Transverse colon (tissue), 4 donors: ENCODE data around the gene TOR4A. TPM values are rescaled to one million over a fixed set of nuclear protein-coding genes. Genes with fewer than 3 reads are reported as not detected.
A peak's percentile ranks its signal among the peaks of the same experiment; 100 is the strongest.

Experiments used
- DNase-seq: peaks from one replicate; pipeline ENCODE4 v3.0.0-alpha.2; 2019
- H3K27ac ChIP-seq, 4 donors: fragments of 200-600 bp; sonication (generic); 2 replicates each; pipeline ENCODE4 v1.5.1; 2016 to 2018; ENCODE audit warnings: inconsistent platforms in 4 of 4
- H3K27me3 ChIP-seq: fragments of 200-600 bp; sonication (generic); 2 replicates; pipeline ENCODE4 v1.5.1; 2017; ENCODE audit warnings: inconsistent platforms
- H3K36me3 ChIP-seq, 4 donors: fragments of 200-600 bp; sonication (generic); 2 replicates each; pipeline ENCODE4 v1.5.1; 2017 to 2019; ENCODE audit warnings: inconsistent platforms in 4 of 4
- H3K4me1 ChIP-seq, 4 donors: fragments of 200-600 bp; sonication (generic); 2 replicates each; pipeline ENCODE4 v1.5.1; 2017 to 2020; ENCODE audit warnings: inconsistent platforms in 4 of 4
- H3K4me3 ChIP-seq, 4 donors: fragments of 200-600 bp; sonication (generic); 1 replicate in 1 of 4; 2 replicates in 3 of 4; pipeline versions ENCODE4 v1.5.1 to v1.6.1; 2017 to 2019; ENCODE audit warnings: inconsistent platforms in 4 of 4
- H3K9me3 ChIP-seq, 2 donors: fragments of 200-600 bp; sonication (generic); 2 replicates each; pipeline ENCODE4 v1.5.1; 2017 to 2019; ENCODE audit warnings: inconsistent platforms in 2 of 2
- CTCF ChIP-seq, 5 experiments: fragments of 200-600 bp in 3 of 5; fragments of 450-650 bp in 2 of 5; sonication (generic) in 3 of 5; IDR thresholded peaks; 1 replicate in 2 of 5; 2 replicates in 3 of 5; pipeline ENCODE4 v1.5.1; 2016 to 2017; ENCODE audit warnings: antibody characterized with exemption in 5 of 5, inconsistent platforms in 3 of 5, mild to moderate bottlenecking in 2 of 5, moderate library complexity in 1 of 5
- EP300 ChIP-seq: sonication (generic); formaldehyde crosslinking; IDR thresholded peaks from one replicate; pipeline ENCODE4 v1.6.1; 2017; ENCODE audit warnings: antibody characterized with exemption, low read depth
- POLR2A ChIP-seq: fragments of 450-650 bp; IDR thresholded peaks from one replicate; pipeline ENCODE4 v1.6.1; 2016; ENCODE audit warnings: antibody characterized with exemption, mild to moderate bottlenecking, moderate library complexity
- POLR2AphosphoS5 ChIP-seq, 3 donors: sonication (generic); formaldehyde crosslinking; IDR thresholded peaks; one replicate each; pipeline ENCODE4 v1.6.1; 2016; ENCODE audit warnings: antibody characterized with exemption in 3 of 3
- WGBS, 2 donors: methylation state at CpG; one replicate each; pipeline ENCODE4 v1.1.5; 2018; ENCODE audit warnings: low coverage in 1 of 2; 5-methylcytosine and 5-hydroxymethylcytosine counted together
- in situ Hi-C, 4 donors: fragments of 200-750 bp; cut with MboI; loops; one replicate each; pipeline versions ENCODE4 v1.15.0 to v1.15.1; 2017; ENCODE audit warnings: low sequenced_read_pairs in 3 of 4, low pct_ligation_motif_present in 1 of 4, low pct_unique_long_range_greater_than_20kb in 1 of 4
- intact Hi-C: fragments of 100-400 bp; cut with DNase I; formaldehyde crosslinking; loops from one replicate; pipeline ENCODE4 v1.15.1; 2023; ENCODE audit warnings: low total_unique reads
- total RNA-seq, 4 donors: library from RNA; depleted of rRNA; stranded (reverse); fragments of >200 nt; gene quantifications; one replicate each; pipeline ENCODE4 v1.1.0, GENCODE V29; 2016

The TOR4A gene
- total RNA-seq, 4 donors from 2014 or later, result 49.2 to 121 (median 71.7) TPM

GRCh38 chr9:137298401-137299202 lies 21.1 kb downstream of the TOR4A start:
- Histone ChIP-seq H3K27me3 (peaks cover 69% of the 10 kb centered on the region), H3K27ac (peak overlapping the region; percentile 86 to 91 (median 88)), H3K4me3 (peak overlapping the region in 3 of 4 donors; percentile 59 to 69 (median 63)), H3K36me3 (no peaks in the 10 kb centered on the region), H3K4me1 (peaks cover 11 to 70% (median 57%) of the 10 kb centered on the region in 4 donors), H3K9me3 (no peaks in the 10 kb centered on the region)
- 19 to 43% methylated on average over 12 to 24 of the region's 24 CpGs for WGBS, 2 donors
- intact Hi-C loops (no loop called here), in situ Hi-C loops (loop anchor here in 2 of 4 donors (25.0 kb wide), 1 partner anchor 114 kb away; the partner anchor contains the start of genes EXD3 (in 2 of the 2) and NOXA1 (in 2 of the 2))
- peak; percentile 56 to 72 (median 57) for TF ChIP-seq POLR2AphosphoS5 (IDR thresholded peaks at IDR 0.05)
- no peak for TF ChIP-seq EP300
- peak; percentile 70 for TF ChIP-seq POLR2A
- peak; percentile 76 for DNase-seq

GRCh38 chr9:137299203-137299565 lies 21.7 kb downstream of the TOR4A start:
- Histone ChIP-seq H3K27ac (peak overlapping the region; percentile 86 to 91 (median 88)), H3K9me3 (no peaks in the 10 kb centered on the region), H3K4me1 (peaks cover 17 to 72% (median 60%) of the 10 kb centered on the region in 4 donors), H3K4me3 (peak overlapping the region in 3 of 4 donors; percentile 59 to 69 (median 63)), H3K36me3 (no peaks in the 10 kb centered on the region), H3K27me3 (peaks cover 63% of the 10 kb centered on the region)
- DNase-seq, result peak; percentile 45
- WGBS, 2 donors, result 56% methylated on average over 10 of the region's 10 CpGs; no CpG with 5 or more reads in 1 of the 2 donors
- intact Hi-C loops, result no loop called here
- TF ChIP-seq POLR2A, result no peak
- peak in 1 of 3 donors; percentile 81 for TF ChIP-seq POLR2AphosphoS5 (IDR thresholded peaks at IDR 0.05)
- no peak for TF ChIP-seq EP300
- no peak for TF ChIP-seq CTCF (IDR thresholded peaks at IDR 0.05)
- in situ Hi-C loops, result loop anchor here in 2 of 4 donors (25.0 kb wide), 1 partner anchor 113 kb away; the partner anchor contains the start of genes EXD3 (in 2 of the 2) and NOXA1 (in 2 of the 2)

GRCh38 chr9:137299938-137300337 lies 22.4 kb downstream of the TOR4A start:
- peak; percentile 47 for DNase-seq
- peak overlapping the region; percentile 3 to 69 (median 61) for H3K4me3 ChIP-seq
- H3K27me3 ChIP-seq, result peaks cover 57% of the 10 kb centered on the region
- H3K36me3 ChIP-seq, result no peaks in the 10 kb centered on the region
- 5 to 32% methylated on average over 11 to 16 of the region's 16 CpGs for WGBS, 2 donors
- H3K9me3 ChIP-seq, result no peaks in the 10 kb centered on the region
- peaks cover 19 to 74% (median 62%) of the 10 kb centered on the region in 4 donors for H3K4me1 ChIP-seq
- TF ChIP-seq EP300, result no peak
- peak in 2 of 3 donors; percentile 15 to 56 for TF ChIP-seq POLR2AphosphoS5 (IDR thresholded peaks at IDR 0.05)
- TF ChIP-seq POLR2A, result peak; percentile 29
- in situ Hi-C loops (loop anchor here in 2 of 4 donors (25.0 kb wide), 1 partner anchor 112 kb away; the partner anchor contains the start of genes EXD3 (in 2 of the 2) and NOXA1 (in 2 of the 2)), intact Hi-C loops (no loop called here)
- peak overlapping the region; percentile 86 to 91 (median 88) for H3K27ac ChIP-seq

- peak; percentile 22 to 56 (median 48) for TF ChIP-seq POLR2AphosphoS5 (IDR thresholded peaks at IDR 0.05)
- TF ChIP-seq POLR2A, result peak; percentile 58
- TF ChIP-seq CTCF (IDR thresholded peaks at IDR 0.05), result no peak
- Histone ChIP-seq H3K27me3 (peaks cover 53% of the 10 kb centered on the region), H3K27ac (peak overlapping the region; percentile 86 to 91 (median 88)), H3K4me1 (peaks cover 18 to 76% (median 65%) of the 10 kb centered on the region in 4 donors), H3K9me3 (no peaks in the 10 kb centered on the region), H3K4me3 (peak overlapping the region; percentile 30 to 69 (median 61)), H3K36me3 (no peaks in the 10 kb centered on the region)
- intact Hi-C loops, result no loop called here
- DNase-seq, result peak; percentile 51
- WGBS, 2 donors, result 1 to 3% methylated on average over 11 to 25 of the region's 25 CpGs
- in situ Hi-C loops, result no loop called here
Observed at GRCh38 chr9:137300567-137301080, 23.1 kb downstream of the TOR4A start.
